ENCODE measurements around the gene KCNK10. TPM values are rescaled to one million over a fixed set of nuclear protein-coding genes. Genes with fewer than 3 reads are reported as not detected.

KCNK10 gene
- total RNA-seq, 1 experiment from 2014 or later = 0.96 TPM

DNA sequence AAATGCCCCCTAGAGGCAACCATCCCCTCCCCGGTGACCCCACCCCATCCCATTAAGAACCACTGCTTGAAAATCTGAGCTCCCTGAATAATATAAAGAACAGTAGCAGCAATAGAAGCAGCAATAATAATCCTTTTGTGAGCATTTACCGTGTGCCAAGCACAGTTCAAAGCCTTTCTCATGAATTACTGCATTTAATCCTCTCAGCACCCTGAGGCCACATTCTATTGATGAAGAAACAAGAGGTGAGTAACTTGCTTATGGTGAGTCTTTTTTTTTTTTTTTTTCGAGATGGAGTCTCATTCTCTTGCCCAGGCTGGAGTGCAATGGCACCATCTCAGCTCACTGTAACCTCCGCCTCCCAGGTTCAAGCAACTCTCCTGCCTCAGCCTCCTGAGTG is 65.0 kb downstream of the KCNK10 start (continued):
- TF ChIP-seq, protein P1, sequence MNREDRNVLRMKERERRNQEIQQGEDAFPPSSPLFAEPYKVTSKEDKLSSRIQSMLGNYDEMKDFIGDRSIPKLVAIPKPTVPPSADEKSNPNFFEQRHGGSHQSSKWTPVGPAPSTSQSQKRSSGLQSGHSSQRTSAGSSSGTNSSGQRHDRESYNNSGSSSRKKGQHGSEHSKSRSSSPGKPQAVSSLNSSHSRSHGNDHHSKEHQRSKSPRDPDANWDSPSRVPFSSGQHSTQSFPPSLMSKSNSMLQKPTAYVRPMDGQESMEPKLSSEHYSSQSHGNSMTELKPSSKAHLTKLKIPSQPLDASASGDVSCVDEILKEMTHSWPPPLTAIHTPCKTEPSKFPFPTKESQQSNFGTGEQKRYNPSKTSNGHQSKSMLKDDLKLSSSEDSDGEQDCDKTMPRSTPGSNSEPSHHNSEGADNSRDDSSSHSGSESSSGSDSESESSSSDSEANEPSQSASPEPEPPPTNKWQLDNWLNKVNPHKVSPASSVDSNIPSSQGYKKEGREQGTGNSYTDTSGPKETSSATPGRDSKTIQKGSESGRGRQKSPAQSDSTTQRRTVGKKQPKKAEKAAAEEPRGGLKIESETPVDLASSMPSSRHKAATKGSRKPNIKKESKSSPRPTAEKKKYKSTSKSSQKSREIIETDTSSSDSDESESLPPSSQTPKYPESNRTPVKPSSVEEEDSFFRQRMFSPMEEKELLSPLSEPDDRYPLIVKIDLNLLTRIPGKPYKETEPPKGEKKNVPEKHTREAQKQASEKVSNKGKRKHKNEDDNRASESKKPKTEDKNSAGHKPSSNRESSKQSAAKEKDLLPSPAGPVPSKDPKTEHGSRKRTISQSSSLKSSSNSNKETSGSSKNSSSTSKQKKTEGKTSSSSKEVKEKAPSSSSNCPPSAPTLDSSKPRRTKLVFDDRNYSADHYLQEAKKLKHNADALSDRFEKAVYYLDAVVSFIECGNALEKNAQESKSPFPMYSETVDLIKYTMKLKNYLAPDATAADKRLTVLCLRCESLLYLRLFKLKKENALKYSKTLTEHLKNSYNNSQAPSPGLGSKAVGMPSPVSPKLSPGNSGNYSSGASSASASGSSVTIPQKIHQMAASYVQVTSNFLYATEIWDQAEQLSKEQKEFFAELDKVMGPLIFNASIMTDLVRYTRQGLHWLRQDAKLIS (CRISPR knock-in tag; IDR thresholded peaks at IDR 0.05; ENCODE audit: borderline replicate concordance) = no peak
- TF ChIP-seq, protein P2, sequence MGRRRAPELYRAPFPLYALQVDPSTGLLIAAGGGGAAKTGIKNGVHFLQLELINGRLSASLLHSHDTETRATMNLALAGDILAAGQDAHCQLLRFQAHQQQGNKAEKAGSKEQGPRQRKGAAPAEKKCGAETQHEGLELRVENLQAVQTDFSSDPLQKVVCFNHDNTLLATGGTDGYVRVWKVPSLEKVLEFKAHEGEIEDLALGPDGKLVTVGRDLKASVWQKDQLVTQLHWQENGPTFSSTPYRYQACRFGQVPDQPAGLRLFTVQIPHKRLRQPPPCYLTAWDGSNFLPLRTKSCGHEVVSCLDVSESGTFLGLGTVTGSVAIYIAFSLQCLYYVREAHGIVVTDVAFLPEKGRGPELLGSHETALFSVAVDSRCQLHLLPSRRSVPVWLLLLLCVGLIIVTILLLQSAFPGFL (CRISPR knock-in tag; IDR thresholded peaks at IDR 0.05; ENCODE audit: borderline replicate concordance) = no peak
- TF ChIP-seq ARID4B (CRISPR knock-in tag; IDR thresholded peaks at IDR 0.05; ENCODE audit: borderline replicate concordance) (no peak), TEAD4 (CRISPR knock-in tag; IDR thresholded peaks at IDR 0.05) (no peak), TP53 (CRISPR knock-in tag; IDR thresholded peaks at IDR 0.05) (no peak)

DNA sequence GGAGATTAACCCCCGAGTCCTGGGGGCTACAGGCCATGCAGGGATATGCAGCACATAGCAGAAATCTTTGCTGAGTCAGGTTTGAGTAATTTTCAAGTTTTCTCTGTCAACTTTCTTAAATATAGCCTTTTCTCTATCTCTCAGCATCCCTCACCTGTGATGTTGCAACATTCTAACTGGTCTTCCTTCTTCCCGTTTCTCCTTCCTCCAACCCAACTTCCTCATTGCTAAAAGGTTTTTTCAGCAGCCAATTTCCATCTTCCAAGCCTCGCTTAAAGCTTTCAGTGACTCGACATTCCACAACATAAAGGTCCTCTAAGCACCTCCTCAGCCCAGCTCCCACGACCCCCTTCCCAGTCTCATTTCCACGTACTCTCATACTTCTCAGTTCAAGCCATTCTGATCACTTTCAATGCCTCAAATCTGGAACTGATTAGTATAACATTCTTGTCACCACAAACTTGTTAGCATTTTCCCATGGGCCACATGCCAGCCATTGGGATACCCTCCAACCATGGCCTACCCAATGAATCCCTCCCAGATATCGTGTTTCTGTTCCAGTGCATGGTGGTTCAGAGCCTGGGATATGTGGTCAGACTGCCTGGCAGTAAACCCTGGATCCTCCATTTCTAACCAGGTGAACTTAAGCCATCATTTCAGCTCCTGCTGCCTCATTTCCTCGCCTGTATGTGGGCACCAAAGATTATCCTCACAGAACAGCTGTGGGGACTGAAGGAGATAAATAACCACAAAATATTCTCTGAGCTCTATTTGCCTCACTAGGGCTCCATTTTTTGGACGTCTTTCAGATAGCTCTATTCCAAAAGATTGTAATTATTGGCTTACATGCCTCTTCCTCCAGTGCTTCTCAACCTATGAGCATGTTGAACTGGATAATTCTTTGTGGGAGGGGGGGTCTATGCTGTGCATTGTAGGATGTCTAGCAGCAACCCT is 65.8 kb downstream of the KCNK10 start:
- ChIA-PET CTCF (interaction anchor here (0.7 to 2.5 kb wide), 3 partner anchors 68 to 489 kb away, joined by 3 to 12 read pairs (median 3); no protein-coding TSS in a partner anchor), POLR2A (no interaction called here)
- H3K4me1 Mint-ChIP-seq = no peaks in the 10 kb centered on the region
- ATAC-seq (no peak), DNase-seq (ENCODE audit: low spot score) (no peak)
- no peaks in the 10 kb centered on the region for H3K9me3 Mint-ChIP-seq
- no peak overlapping the region for H3K27ac Mint-ChIP-seq
- H3K27me3 Mint-ChIP-seq (ENCODE audit: low read depth) = no peaks in the 10 kb centered on the region; the same call in 1 of the 2 replicates
- no peak overlapping the region for H3K4me3 Mint-ChIP-seq
- H3K36me3 Mint-ChIP-seq = no peaks in the 10 kb centered on the region
- TF ChIP-seq USF2 (CRISPR knock-in tag; IDR thresholded peaks at IDR 0.05) (no peak), CREM (CRISPR knock-in tag; IDR thresholded peaks at IDR 0.05) (no peak), NR2C2 (CRISPR knock-in tag; IDR thresholded peaks at IDR 0.05) (no peak), FOXP4 (CRISPR knock-in tag; IDR thresholded peaks at IDR 0.05) (no peak), FOXP1 (CRISPR knock-in tag; IDR thresholded peaks at IDR 0.05; ENCODE audit: borderline replicate concordance) (no peak), TP53 (CRISPR knock-in tag; IDR thresholded peaks at IDR 0.05) (no peak), NFATC4 (CRISPR knock-in tag; IDR thresholded peaks at IDR 0.05) (no peak), ZNF416 (CRISPR knock-in tag; IDR thresholded peaks at IDR 0.05) (no peak), E2F5 (CRISPR knock-in tag; IDR thresholded peaks at IDR 0.05) (no peak), MXD4 (CRISPR knock-in tag; IDR thresholded peaks at IDR 0.05; ENCODE audit: borderline replicate concordance) (no peak)
- TF ChIP-seq, protein P3, sequence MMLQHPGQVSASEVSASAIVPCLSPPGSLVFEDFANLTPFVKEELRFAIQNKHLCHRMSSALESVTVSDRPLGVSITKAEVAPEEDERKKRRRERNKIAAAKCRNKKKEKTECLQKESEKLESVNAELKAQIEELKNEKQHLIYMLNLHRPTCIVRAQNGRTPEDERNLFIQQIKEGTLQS (CRISPR knock-in tag; conservative IDR thresholded peaks at IDR 0.05) = no peak
- TF ChIP-seq, protein P4, sequence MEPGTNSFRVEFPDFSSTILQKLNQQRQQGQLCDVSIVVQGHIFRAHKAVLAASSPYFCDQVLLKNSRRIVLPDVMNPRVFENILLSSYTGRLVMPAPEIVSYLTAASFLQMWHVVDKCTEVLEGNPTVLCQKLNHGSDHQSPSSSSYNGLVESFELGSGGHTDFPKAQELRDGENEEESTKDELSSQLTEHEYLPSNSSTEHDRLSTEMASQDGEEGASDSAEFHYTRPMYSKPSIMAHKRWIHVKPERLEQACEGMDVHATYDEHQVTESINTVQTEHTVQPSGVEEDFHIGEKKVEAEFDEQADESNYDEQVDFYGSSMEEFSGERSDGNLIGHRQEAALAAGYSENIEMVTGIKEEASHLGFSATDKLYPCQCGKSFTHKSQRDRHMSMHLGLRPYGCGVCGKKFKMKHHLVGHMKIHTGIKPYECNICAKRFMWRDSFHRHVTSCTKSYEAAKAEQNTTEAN (CRISPR knock-in tag; IDR thresholded peaks at IDR 0.05) = no peak
